HG03025 (cell line): ENCODE measurements around the gene TTC17.
"Not testable (repeated sequence)": the region's sequence is repeated elsewhere in the genome, so short reads cannot be mapped to it uniquely, and the experiment has no call there.

Experiments used
- ATAC-seq: cut with Tn5 transposase; IDR thresholded peaks from one replicate; pipeline ENCODE4 v1.9.1; 2021; ENCODE audit warnings: mild to moderate bottlenecking, moderate library complexity; ENCODE audit not compliant: unreplicated experiment, low FRiP score

TTC17 gene

DNA sequence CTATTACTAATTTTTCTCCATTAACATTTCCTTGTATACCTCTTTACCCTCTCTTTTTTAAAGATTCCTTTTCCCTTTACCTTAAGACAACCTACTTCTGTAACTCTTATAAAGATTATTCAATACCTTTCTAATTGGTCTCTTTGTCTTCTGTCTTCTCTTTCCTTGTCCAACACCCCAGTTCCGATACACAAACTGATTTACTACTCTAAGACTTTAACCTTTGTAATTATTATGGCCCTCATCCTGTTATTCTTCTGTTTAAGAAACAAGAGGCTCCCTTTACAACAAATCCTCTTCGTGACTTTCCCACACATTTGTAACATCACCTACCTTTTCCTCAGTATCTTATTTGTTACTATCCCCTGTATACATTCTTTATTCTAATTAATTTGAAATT lies 81.8 kb downstream of the TTC17 start:
- ATAC-seq: no peak

DNA sequence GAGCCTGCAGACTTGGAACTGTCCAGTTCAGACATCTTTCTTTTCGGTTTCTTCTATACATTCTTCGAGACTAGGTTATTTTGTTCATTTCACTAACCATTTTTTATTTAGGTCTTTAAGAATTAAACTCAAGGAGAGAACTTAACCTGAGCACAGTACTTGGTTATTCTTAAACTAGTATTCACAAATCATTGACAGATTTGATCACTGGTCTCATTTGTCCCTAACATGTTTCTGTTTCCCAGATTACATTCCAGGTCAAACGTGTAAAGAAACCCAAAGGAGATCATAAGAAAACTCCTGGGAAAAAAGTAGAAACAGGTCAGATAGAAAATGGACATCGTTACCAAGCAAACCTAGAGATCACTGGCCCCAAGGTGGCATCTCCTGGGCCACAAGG lies 85.1 kb downstream of the TTC17 start:
- no peak for ATAC-seq

DNA sequence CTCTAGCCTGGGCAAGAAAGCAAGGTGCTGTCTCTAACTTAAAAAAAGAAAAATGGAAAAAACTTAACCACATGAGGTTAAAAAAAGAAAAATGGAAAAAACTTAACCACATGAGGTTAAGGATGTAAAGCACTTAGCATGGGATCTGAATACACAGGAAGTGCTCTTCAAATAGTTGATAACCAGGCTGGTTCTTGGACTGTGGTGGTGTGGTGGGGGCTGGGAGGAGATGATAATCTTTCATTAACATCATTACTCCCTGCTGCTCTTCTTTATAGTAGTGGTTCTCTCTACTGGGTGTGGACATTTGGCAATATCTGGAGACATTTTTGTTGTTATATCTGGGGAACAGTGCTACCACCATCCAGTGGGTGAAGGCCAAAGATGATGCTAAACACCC lies 88.4 kb downstream of the TTC17 start:
- ATAC-seq: no peak

DNA sequence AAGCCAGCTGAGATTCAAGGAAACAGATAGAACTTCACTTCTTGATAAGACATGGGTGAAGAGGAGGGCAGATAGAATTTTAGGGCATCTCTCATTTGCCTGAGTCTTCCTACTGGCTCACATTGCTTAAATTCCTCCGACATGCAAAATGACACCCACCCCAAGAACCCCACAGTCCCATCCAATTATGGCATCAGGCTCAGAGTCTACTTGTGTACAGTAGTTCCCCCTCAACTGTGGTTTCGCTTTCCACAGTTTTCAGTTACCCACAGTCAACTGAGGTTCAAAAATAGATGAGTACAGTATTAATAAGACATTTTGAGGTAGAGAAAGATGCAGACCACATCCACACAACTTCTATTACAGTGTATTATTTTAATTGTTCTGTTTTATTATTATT lies 99.8 kb downstream of the TTC17 start:
- ATAC-seq: no peak

DNA sequence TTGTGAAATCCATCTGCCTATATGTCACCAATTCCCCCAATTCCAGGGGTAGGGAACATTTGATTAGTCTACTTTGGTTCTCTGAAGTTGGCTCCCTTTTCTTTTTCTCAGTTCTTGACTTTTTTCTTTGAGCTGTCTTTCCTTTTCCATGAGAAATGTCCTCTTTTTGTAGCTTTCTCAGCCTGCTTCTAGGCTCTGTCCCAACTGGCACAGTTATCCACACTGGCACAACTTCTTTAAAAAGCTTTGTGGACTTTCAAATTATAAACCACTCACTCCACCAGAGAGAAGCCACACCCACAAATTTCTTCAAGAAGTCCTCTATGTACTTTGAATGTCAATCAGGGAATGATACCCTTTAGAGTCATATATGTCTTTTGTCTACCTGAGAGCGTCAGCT lies 100.5 kb downstream of the TTC17 start:
- no peak for ATAC-seq

DNA sequence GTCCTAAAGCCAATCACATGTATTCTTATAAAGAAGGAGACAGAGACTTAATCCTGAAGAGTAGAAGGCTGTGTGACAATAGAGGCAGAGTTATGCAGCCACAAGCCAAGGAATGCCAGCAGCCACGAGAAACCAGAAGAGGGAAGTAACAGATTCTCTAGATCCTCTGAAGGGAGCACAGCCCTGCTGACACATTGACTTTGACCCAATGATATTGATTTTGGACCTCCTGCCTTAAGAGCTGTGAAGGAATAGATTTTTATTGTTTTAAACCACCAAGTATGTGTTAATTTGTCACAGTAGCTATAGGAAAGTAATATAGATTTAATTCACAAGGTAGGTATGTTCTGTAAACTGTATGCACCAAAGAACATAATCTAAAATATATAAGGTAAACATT lies 103.6 kb downstream of the TTC17 start:
- no peak for ATAC-seq

DNA sequence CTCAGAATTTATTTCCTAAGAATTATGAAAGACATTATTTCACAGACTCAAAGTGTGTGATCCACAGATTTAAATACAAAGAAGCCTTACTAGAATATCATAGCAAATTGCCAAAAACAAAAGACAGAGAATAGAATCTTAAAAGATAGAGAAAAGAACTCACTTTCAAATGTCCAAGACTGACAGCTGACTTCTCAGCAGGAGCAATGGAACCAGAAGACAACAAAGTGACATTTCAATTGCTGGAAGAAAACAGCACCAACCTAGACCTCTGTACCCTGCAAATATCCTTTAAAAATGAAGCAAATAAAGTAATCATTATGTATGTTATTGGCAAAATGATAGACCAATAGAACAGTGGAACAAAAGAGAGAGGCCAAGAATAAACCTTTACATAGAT lies 109.2 kb downstream of the TTC17 start:
- no peak for ATAC-seq

DNA sequence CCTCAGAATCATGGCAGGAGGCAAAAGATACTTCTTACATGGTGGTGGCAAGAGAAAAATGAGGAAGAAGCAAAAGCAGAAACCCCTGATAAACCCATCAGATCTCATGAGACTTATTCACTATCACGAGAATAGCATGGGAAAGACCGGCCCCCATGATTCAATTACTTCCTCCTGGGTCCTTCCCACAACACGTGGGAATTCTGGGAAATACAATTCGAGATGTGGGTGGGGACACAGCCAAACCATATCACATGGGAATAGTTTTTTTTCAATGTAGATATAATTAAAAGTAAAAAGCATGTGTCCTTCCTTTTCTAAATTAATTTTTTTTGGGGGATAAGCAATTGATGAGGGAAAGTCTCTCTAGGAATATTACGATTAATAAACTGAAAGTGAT lies 118.8 kb downstream of the TTC17 start:
- not testable (repeated sequence) for ATAC-seq

DNA sequence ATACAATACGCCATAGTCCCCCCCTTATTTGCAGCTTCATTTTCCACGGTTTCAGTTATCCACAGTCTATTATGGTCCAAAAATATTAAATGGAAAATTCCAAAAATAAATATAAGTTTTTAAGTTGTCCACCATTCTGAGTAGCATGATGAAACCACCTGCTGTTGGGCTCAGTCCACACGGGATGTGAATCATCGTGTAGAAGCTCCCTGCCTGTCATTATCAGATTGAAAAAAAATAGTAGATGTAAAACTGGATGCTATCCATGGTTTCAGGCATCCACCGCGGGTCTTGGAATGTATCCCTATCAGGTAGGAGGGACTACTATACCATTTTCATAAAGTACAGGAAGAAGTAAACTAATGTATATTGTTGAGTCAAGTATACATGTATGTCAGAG lies 127.4 kb downstream of the TTC17 start:
- no peak for ATAC-seq

DNA sequence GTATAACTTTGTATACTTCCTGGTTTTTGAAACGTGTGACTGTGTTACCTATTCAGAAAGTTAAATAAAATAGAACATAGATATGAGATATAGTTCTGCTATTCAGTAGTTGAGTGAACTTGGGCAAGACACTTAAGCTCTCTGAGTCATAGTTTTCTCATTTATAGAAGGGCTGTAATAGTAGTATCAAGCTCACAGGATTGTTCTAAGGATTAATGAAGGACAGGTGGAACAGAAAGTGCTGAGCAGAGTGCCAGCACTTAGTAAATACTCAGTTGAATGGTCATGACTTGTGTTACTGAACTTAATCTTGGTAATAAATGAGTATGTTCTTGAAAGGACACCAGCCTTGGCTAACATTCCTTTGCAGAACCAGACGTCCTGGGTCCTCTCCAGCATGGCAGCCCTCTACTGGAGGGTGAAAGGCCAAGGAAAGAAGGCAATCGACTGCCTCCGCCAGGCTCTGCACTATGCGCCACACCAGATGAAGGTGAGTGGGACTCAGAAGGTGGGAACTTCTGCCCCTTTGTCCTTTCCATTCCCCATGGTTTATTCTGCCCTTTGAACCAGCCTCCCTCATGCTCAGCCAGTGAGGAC lies 131.2 kb downstream of the TTC17 start:
- no peak for ATAC-seq

DNA sequence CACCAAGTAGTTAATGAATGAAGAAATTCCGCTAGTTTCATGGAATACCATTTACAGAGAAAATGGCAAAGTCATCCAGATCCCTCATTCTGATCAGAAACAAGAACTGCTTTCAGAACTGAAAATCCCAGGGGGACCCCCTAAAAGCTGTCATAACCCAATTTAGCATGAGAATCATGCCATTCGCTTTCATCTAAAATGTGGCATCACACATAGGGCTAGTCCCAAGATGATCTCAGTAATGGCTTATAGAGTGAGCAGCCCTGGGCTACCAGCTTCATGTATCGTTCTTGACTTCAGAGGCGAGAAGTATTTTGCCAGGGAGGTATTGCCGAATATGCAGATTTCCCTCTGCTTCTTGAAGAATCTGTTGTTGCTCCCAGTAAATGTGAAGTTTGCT lies 134.0 kb downstream of the TTC17 start:
- ATAC-seq: no peak

DNA sequence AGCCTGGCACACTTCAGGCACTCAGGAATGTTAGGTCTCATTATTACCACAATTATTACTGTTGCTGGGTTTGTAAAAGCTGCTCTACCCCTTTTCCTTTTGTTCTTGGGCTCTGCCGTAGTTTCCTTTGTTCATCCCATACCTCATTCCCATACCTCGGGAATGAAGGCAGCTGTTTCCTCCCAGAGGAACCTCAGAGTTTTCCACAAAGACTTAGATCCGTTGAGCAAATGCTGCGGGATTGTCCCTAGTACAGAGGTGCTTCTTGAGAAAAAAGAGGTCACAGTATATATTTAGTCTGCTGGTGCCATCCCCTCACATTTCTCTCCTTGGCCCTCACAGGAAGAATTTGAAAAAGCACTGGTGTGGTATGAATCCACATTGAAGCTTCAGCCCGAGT lies 134.7 kb downstream of the TTC17 start:
- ATAC-seq: no peak

DNA sequence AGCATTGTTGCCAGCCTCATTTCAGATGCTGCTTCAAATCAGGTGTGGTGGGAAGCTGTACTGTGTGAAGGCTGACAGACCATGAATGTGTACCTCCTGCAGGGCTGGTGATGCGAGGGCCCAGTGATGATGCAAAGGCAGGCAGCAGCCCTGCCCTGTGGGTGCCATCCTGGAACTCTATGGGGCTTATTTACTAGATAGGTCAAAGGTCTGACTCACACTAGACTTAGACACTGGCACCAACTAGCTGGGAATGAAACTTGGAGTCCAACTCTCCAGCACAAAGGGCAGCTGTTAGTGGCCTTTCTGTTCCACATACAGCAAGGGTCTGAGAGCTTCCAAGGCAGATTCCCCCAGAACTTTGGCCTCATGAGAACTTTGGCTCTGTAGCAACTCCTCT lies 138.4 kb downstream of the TTC17 start:
- no peak for ATAC-seq

DNA sequence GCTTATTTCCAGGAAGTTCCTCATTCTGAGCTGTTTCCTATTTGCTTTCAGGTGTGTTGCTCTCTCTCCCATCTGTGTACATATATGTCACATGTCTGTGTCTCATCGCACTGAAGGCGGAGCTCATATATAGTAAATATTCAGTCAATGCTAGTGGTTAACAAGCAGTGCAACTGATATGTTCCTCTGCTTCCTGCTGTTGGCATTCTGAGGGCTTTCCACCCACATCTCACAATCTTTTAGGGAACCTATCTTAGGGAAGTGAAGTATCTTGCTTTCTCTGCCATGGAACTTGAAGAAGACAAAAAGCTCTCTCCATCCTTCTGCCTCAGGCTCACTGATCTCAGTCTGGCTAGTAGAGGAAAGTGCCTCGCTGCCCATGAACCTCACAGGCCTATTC lies 139.8 kb downstream of the TTC17 start:
- no peak for ATAC-seq

DNA sequence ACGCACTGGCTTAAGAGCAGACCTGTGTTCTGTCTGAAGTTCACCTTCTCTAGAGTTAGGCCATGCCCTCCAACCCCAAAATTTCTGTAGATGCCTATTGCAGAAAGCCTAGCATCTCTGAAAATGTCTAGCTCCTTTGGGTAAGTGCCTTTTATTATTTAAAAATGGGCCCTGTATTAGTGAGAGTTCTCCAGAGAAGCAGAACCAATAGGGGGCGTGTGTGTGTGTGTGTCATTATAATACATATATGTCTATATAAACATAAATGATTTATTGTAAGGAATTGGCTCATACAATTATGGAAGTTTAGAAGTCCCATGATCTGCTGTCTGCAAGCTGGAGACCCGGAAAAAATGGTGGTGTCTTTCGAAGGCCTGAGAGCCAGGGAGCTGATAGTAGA lies 144.7 kb downstream of the TTC17 start:
- ATAC-seq: no peak

DNA sequence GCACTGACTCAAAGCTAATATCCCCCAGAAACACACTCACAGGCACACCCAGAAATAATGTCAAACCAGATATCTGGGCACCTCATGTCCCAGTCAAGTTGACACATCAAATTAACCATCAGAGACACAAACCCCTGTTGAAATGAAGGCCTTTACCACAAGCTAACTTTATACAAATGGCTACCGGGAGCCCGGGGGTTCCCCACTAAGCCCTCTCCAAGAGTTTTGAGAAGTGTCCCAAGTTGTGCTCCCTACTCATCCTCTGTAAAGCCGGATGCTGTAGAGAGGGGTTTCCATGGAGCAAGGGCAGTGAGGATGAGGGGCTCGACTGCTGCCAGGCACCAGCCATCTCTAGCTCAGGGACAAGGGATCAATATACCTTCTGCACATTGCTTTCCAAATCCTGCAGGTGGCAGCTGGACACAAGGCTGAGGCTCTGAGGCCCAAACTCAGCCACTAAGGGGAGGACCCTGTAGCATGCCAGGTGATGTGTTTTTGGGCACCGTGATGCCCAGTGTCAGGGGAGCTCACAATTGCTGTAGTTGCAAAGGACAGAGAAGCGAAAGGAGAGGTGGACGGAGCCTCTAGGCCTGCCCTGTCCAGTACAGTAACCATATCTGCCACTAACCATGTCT lies 145.7 kb downstream of the TTC17 start:
- ATAC-seq: no peak

DNA sequence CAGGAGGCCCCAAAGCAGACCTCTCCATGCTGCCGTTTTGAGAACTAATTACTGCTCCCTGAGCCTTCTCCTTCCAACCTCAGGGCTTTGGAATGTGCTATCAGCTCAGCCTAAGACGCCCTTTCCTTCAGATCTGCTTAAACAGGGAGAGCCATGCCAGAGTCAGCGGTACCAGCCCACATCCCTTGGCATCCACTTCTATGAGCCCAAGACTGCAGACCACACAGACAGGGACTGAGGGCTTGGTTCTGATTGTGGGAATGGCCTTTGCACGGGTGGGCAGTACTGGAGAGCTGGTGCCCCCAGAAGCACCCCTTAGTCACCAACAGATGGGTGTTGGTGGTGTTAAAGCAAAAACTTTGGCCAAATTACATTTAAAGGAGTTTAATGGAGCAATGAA lies 146.5 kb downstream of the TTC17 start:
- no peak for ATAC-seq

DNA sequence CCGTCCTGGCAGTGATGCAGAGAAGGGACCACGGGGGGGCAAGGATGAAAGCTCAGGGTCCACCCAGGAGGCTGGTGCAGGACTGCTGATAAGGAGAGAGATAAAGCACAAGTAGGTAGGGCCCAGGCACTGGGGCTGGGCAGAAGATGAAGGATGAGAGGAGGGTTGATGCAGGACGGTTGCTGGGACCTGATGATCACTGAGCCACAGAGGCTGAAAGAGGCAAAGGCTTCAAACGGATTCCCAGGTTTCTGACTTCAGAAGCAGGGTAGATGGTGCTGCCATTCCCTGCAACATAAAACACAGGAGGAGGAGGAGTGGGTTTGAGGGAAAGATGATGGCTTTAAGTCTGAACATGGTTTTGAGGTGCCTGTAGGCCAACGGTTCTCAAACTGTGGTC lies 148.5 kb downstream of the TTC17 start:
- ATAC-seq: no peak

DNA sequence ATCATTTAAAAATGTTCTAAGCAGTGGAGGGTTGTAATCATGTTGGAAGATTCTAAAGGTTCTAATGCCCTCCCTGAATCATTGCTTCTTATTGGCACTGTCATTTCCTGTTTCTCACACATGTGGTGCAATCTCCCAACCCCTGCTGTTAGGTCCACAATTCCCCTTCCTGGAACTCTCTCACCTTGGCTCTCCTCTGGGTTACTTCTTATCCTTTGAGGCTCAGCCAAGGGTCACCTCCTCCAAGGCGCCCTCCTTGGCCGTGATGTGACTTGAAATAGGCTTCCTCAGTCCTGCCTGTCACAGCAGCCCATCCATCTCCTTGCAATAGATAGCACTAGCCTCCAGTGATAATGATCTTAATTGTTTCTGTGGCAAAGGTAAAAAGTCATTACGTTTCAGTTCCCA lies 149.8 kb downstream of the TTC17 start:
- ATAC-seq: no peak

DNA sequence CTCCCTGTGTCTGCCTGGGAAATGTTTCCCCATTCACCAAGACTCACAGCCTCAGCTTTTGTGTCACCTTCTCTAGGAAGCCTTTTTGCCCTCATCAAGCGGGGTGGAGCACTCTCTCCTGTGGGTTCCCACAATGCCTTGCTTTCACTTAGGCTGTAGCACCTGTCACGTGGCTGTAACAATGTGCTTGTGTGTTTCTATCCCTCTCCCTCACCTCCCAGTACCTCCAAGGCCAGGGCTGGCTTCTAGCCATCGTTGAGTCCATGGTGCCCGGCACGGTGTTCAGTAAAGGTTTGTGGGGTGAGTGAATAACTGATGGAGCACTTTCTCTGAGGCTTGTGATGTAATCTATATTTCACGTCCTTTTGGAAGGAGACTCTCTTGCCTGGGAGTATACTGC lies 153.2 kb downstream of the TTC17 start:
- ATAC-seq: no peak

DNA sequence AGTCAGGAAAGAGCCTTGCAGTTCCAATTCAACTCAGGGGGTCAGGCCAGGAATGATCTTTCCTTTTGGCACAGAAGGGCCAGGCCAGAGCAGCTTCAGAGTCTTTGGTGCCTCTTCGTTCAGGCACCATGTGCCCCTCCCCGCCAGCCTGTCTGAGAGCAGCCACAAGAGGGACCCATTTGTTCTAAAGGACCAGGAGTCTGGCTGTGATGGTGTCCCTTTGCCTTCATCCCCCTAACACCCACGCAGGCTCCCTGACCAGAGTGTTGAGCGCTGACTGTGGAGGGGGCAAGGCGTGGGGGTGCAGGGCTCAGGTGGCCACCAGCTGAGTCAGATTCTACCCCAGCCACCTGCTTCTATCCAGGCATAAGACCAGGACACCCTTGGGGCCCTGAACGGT lies 156.4 kb downstream of the TTC17 start:
- ATAC-seq: no peak

DNA sequence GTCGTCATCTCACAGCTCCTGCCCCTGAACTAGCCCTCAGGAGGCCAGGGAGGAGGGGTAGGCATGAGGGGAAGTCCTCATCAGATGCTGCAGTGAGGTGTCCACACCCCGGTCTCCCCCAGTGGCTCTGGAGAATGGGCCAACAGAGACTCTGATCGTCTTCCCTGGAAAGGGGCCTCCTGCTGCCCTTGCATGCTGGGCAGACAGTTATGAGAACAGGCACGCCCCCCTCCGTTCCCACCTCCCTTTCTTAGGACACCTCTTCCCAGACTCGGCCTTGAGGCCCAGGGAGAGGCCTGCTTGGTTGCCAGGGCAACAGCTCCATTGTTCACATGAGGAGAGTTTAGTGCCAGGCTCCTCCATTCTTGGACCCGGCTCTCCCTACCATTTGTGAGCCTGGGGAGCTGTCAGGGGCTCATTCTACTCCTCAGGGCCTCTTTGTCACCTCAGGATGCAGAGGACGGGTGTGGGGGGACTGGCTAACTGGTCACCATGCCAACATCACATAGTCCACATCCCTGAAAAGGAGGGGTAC lies 157.7 kb downstream of the TTC17 start:
- ATAC-seq: no peak

DNA sequence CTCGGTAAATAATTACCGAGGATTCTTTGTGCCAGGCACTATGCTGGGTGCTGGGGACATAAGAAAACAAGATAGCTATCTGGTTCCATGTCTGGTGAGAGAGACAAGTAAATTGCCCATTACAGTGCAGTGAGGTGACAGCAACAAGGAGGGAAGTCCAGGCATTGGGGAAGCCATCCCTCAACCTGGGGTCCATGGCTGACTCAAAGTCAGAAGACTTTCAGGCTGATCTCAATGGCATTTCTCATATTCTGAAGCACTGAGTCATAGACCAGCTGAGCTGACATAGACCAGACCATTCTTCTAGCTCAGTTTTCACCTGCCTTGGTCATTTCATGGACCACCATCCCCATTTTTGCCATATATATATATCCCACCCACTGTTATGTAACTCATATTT lies 158.8 kb downstream of the TTC17 start:
- ATAC-seq: no peak
